Measurements from ENCODE around the gene SGSM1.

DNA sequence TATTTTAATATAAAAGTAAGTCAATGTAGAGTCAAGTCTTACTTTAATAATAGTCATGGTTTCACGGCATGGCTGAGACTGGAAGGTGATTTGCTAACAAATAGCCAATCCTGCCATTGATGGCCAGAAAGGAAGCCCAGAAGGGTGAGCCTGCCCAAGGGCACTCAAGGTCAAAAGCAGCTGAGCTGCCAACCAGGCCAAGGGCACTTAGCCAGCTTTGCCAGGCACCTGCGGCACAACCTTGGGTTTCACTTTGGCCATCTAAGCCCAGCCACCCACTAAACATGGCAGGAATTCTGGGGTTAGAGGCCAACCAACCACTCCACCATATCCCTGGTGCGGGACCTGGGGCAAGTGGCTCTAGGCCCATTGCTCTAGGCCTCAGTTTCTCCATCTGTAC is 136.3 kb downstream of the SGSM1 start:
- TF ChIP-seq, protein P1, sequence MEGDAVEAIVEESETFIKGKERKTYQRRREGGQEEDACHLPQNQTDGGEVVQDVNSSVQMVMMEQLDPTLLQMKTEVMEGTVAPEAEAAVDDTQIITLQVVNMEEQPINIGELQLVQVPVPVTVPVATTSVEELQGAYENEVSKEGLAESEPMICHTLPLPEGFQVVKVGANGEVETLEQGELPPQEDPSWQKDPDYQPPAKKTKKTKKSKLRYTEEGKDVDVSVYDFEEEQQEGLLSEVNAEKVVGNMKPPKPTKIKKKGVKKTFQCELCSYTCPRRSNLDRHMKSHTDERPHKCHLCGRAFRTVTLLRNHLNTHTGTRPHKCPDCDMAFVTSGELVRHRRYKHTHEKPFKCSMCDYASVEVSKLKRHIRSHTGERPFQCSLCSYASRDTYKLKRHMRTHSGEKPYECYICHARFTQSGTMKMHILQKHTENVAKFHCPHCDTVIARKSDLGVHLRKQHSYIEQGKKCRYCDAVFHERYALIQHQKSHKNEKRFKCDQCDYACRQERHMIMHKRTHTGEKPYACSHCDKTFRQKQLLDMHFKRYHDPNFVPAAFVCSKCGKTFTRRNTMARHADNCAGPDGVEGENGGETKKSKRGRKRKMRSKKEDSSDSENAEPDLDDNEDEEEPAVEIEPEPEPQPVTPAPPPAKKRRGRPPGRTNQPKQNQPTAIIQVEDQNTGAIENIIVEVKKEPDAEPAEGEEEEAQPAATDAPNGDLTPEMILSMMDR (IDR thresholded peaks at IDR 0.05) = no peak
- no peak for TF ChIP-seq POLR2A (IDR thresholded peaks at IDR 0.05)
